Endodermal cell (in vitro differentiated cells): ENCODE results near the gene CSF3R. TPM values are rescaled to one million over a fixed set of nuclear protein-coding genes. Genes with fewer than 3 reads are reported as not detected.

ENCODE experiments used
- DNase-seq: peaks from one replicate; pipeline ENCODE4 v3.0.0-alpha.2; 2017
- H3K27ac ChIP-seq: 2 replicates; pipeline ENCODE4 v1.5.1; 2013; ENCODE audit warnings: mild to moderate bottlenecking, low read depth, low read length, moderate library complexity
- H3K27me3 ChIP-seq: 2 replicates; pipeline ENCODE4 v1.6.1; 2013; ENCODE audit warnings: mild to moderate bottlenecking, low read length, moderate library complexity; ENCODE audit not compliant: insufficient read depth, control insufficient read depth, poor library complexity, severe bottlenecking
- H3K36me3 ChIP-seq: 2 replicates; pipeline ENCODE4 v1.7.0; 2013; ENCODE audit warnings: mild to moderate bottlenecking, low read length, moderate library complexity; ENCODE audit not compliant: control insufficient read depth, insufficient read depth
- H3K4me1 ChIP-seq: one replicate; pipeline ENCODE4 v1.7.0; 2013; ENCODE audit warnings: low read length; ENCODE audit not compliant: control insufficient read depth, insufficient read depth
- H3K4me3 ChIP-seq: 2 replicates; pipeline ENCODE4 v1.5.1; 2013; ENCODE audit warnings: mild to moderate bottlenecking, low read length, moderate library complexity
- H3K9ac ChIP-seq: 2 replicates; pipeline ENCODE4 v1.6.1; 2013; ENCODE audit warnings: mild to moderate bottlenecking, low read length, moderate library complexity; ENCODE audit not compliant: poor library complexity, severe bottlenecking; ENCODE audit errors: extremely low read depth
- H3K9me3 ChIP-seq: 2 replicates; pipeline ENCODE4 v1.6.1; 2013; ENCODE audit warnings: mild to moderate bottlenecking, low read length, moderate library complexity; ENCODE audit not compliant: control insufficient read depth
- H3K27ac Mint-ChIP-seq: 2 replicates; pipeline ENCODE4 v1.8.0; 2020; ENCODE audit warnings: mixed read lengths
- H3K27me3 Mint-ChIP-seq: 2 replicates; pipeline ENCODE4 v1.8.0; 2021; ENCODE audit warnings: mild to moderate bottlenecking, mixed read lengths; ENCODE audit not compliant: insufficient read depth
- H3K36me3 Mint-ChIP-seq: 2 replicates; pipeline ENCODE4 v1.8.0; 2020; ENCODE audit warnings: low read depth, mixed read lengths
- H3K4me1 Mint-ChIP-seq: 2 replicates; pipeline ENCODE4 v1.8.0; 2020; ENCODE audit warnings: mixed read lengths
- H3K4me3 Mint-ChIP-seq: 2 replicates; pipeline ENCODE4 v1.8.0; 2020; ENCODE audit warnings: mild to moderate bottlenecking, moderate library complexity, mixed read lengths
- H3K9me3 Mint-ChIP-seq: 2 replicates; pipeline ENCODE4 v1.8.0; 2020; ENCODE audit warnings: mild to moderate bottlenecking, mixed read lengths
- WGBS, 2 experiments: methylation state at CpG; one replicate each; pipeline versions ENCODE4 v1.1.5 to v1.1.7; 2013; ENCODE audit warnings: missing lambda C conversion rate in 2 of 2, mixed read lengths in 1 of 2; ENCODE audit not compliant: insufficient coverage in 1 of 2, insufficient read length in 1 of 2; 5-methylcytosine and 5-hydroxymethylcytosine counted together
- total RNA-seq, 2 donors: library from RNA; stranded (reverse); fragmentation: NEBNext Ultra II Directional in 1 of 2; extraction: Animal tissue kit (Norgen Biotek cat#: 25700) in 1 of 2; gene quantifications; 2 replicates in 1 of 2; 3 replicates in 1 of 2; pipeline ENCODE4 v1.2.1, GENCODE V29; 2021
- TF ChIP-seq, protein P1 (sequence below): fragments of 200-600 bp; sonication (generic); conservative IDR thresholded peaks from 2 replicates; pipeline ENCODE4 v1.5.0; 2021; ENCODE audit warnings: antibody characterized with exemption, mild to moderate bottlenecking

CSF3R gene
- total RNA-seq, 2 donors from 2014 or later, result 1.5 TPM

DNA sequence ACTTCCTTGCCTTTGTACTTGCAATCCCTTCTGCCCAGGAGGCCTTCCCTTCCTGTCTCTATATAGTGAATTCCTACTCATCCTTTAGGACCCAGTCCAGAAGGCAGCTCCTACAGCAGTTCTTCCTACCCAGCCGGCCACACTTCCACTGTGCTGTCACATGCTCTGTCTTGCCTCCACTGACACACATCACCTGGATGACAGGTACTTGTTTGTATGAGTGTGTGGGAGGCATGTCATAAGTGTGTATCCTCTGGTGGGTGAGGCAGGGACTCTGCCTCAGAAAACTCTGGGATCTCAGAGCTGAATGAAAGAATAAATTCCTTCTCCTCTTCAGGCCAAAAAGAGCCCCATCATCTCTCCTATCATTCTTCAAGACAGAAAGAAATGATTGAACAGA is 27.3 kb downstream of the CSF3R start:
- no peak for DNase-seq
- H3K4me3 Mint-ChIP-seq, result no peak overlapping the region
- peaks cover 49% of the 10 kb centered on the region for H3K36me3 Mint-ChIP-seq
- no peak overlapping the region for H3K27ac Mint-ChIP-seq
- no peaks in the 10 kb centered on the region for H3K9me3 ChIP-seq
- no peaks in the 10 kb centered on the region for H3K9me3 Mint-ChIP-seq
- H3K9ac ChIP-seq, result no peak overlapping the region
- H3K4me3 ChIP-seq, result no peak overlapping the region
- no peaks in the 10 kb centered on the region for H3K27me3 ChIP-seq
- peaks cover 7% of the 10 kb centered on the region for H3K4me1 Mint-ChIP-seq
- peaks cover 7% of the 10 kb centered on the region for H3K4me1 ChIP-seq
- H3K27me3 Mint-ChIP-seq, result no peaks in the 10 kb centered on the region
- H3K27ac ChIP-seq, result no peak overlapping the region
- peaks cover 61% of the 10 kb centered on the region for H3K36me3 ChIP-seq
- TF ChIP-seq, protein P1, sequence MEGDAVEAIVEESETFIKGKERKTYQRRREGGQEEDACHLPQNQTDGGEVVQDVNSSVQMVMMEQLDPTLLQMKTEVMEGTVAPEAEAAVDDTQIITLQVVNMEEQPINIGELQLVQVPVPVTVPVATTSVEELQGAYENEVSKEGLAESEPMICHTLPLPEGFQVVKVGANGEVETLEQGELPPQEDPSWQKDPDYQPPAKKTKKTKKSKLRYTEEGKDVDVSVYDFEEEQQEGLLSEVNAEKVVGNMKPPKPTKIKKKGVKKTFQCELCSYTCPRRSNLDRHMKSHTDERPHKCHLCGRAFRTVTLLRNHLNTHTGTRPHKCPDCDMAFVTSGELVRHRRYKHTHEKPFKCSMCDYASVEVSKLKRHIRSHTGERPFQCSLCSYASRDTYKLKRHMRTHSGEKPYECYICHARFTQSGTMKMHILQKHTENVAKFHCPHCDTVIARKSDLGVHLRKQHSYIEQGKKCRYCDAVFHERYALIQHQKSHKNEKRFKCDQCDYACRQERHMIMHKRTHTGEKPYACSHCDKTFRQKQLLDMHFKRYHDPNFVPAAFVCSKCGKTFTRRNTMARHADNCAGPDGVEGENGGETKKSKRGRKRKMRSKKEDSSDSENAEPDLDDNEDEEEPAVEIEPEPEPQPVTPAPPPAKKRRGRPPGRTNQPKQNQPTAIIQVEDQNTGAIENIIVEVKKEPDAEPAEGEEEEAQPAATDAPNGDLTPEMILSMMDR, result no peak
- 100% methylated on average over 1 of the region's 1 CpG; no CpG with 5 or more reads in 1 of the 2 experiments for WGBS, 2 experiments

DNA sequence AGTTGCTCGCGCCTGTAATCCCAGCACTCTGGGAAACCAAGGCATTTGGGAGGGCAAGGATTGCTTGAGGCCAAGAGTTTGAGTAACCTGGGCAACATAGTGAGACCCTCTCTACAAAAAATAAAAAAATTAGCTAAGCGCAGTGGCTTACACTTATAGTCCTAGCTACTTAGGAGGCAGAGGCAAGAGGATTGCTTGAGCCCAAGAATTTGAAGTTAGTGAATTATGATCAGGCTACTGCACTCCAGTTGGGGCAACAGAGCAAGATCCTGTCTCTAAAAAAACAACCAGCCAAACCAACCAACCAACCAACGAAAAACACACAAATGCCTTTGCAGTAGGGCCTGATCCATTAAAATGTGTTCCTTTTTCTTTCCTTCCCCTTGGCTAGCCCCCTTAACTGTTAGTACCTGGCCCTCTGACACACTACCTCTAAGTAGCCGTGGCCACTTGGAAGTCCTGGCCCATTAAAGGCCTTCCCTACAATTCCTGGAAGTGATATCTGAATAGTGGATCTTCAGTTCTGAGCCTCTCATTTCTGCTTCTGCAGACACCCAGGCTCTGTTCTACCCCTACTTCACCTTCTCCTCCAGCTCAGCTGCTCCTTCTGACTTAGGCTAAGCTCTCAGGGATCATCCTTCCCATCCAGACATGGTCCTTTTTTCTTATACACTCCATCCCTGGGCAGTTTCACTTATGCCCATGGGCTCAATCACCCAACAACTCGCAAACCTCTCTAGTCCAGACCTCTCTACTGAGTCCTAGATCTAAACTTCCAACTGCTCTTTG is 28.9 kb downstream of the CSF3R start:
- Histone ChIP-seq H3K4me3 (no peak overlapping the region), H3K9me3 (no peaks in the 10 kb centered on the region), H3K9ac (no peak overlapping the region), H3K4me1 (peaks cover 7% of the 10 kb centered on the region), H3K36me3 (peaks cover 47% of the 10 kb centered on the region), H3K27me3 (no peaks in the 10 kb centered on the region), H3K27ac (no peak overlapping the region)
- no peaks in the 10 kb centered on the region for H3K27me3 Mint-ChIP-seq
- 95 to 97% methylated on average over 4 to 6 of the region's 6 CpGs for WGBS, 2 experiments
- no peak overlapping the region for H3K27ac Mint-ChIP-seq
- no peak overlapping the region for H3K4me3 Mint-ChIP-seq
- peaks cover 38% of the 10 kb centered on the region for H3K36me3 Mint-ChIP-seq
- H3K9me3 Mint-ChIP-seq, result no peaks in the 10 kb centered on the region
- TF ChIP-seq, protein P1, result no peak
- peaks cover 13% of the 10 kb centered on the region for H3K4me1 Mint-ChIP-seq
- DNase-seq, result no peak

- no peaks in the 10 kb centered on the region for H3K9me3 ChIP-seq
- no peaks in the 10 kb centered on the region for H3K9me3 Mint-ChIP-seq
- peaks cover 34% of the 10 kb centered on the region for H3K36me3 Mint-ChIP-seq
- no peak overlapping the region for H3K27ac Mint-ChIP-seq
- 83 to 96% methylated on average over 2 to 3 of the region's 3 CpGs for WGBS, 2 experiments
- no peaks in the 10 kb centered on the region for H3K27me3 Mint-ChIP-seq
- no peak overlapping the region for H3K4me3 Mint-ChIP-seq
- peaks cover 7% of the 10 kb centered on the region for H3K4me1 ChIP-seq
- H3K27me3 ChIP-seq, result no peaks in the 10 kb centered on the region
- H3K36me3 ChIP-seq, result peaks cover 40% of the 10 kb centered on the region
- H3K4me1 Mint-ChIP-seq, result peaks cover 10% of the 10 kb centered on the region
- H3K9ac ChIP-seq, result no peak overlapping the region
- H3K4me3 ChIP-seq, result no peak overlapping the region
- DNase-seq, result no peak
- TF ChIP-seq, protein P1, result no peak
- H3K27ac ChIP-seq, result no peak overlapping the region
These were observed 29.7 kb downstream of the CSF3R start for GRCh38 chr1:36453051-36453450.
